GM10266 (cell line): ENCODE measurements around the gene CAMK1D.

Experiments
- DNase-seq: peaks from one replicate; pipeline ENCODE4 v3.0.0; 2012; ENCODE audit errors: extremely low spot score
- CTCF ChIP-seq: IDR thresholded peaks from 2 replicates; pipeline ENCODE4 v1.5.1; 2012; ENCODE audit warnings: mild to moderate bottlenecking, low read depth; ENCODE audit not compliant: control insufficient read depth, insufficient read depth; ENCODE audit errors: missing control alignments

CAMK1D gene

GRCh38 chr10:12768156-12769100, 419.1 kb downstream of the CAMK1D start:
- DNase-seq, result no peak
- no peak for TF ChIP-seq CTCF

- TF ChIP-seq CTCF, result no peak
These were observed 420.1 kb downstream of the CAMK1D start for GRCh38 chr10:12769323-12770044.

GRCh38 chr10:12771981-12772760, 422.8 kb downstream of the CAMK1D start:
- no peak for DNase-seq
- no peak for TF ChIP-seq CTCF

More at GRCh38 chr10:12769323-12770044, 420.1 kb downstream of the CAMK1D start:
- no peak for DNase-seq

- no peak for TF ChIP-seq CTCF
These were observed 423.6 kb downstream of the CAMK1D start for GRCh38 chr10:12772797-12773587.

GRCh38 chr10:12774204-12774894, 425.0 kb downstream of the CAMK1D start:
- DNase-seq, result no peak
- no peak for TF ChIP-seq CTCF

More at GRCh38 chr10:12772797-12773587, 423.6 kb downstream of the CAMK1D start:
- DNase-seq, result no peak
